Osteoblast (primary cell): ENCODE results near the gene GTPBP1. TPM values are rescaled to one million over a fixed set of nuclear protein-coding genes. Genes with fewer than 3 reads are reported as not detected.

ENCODE experiments used
- DNase-seq: peaks from one replicate; pipeline ENCODE4 v3.0.0; 2011; ENCODE audit warnings: low spot score, mixed read lengths; ENCODE audit not compliant: insufficient read length; ENCODE audit errors: missing footprints
- H2AFZ ChIP-seq: 2 replicates; pipeline ENCODE4 v1.6.0; 2011; ENCODE audit warnings: mild to moderate bottlenecking, low read length
- H3K27ac ChIP-seq: 2 replicates; pipeline ENCODE4 v1.5.1; 2011; ENCODE audit warnings: mild to moderate bottlenecking, low read depth, low read length, moderate library complexity
- H3K27me3 ChIP-seq: 2 replicates; pipeline ENCODE4 v1.6.0; 2012; ENCODE audit warnings: mild to moderate bottlenecking, control low read depth, inconsistent platforms, low read length, moderate library complexity; ENCODE audit not compliant: insufficient read depth
- H3K36me3 ChIP-seq: 2 replicates; pipeline ENCODE4 v1.5.1; 2011; ENCODE audit warnings: mild to moderate bottlenecking, low read length, control low read depth, moderate library complexity; ENCODE audit not compliant: insufficient read depth
- H3K4me1 ChIP-seq: 2 replicates; pipeline ENCODE4 v1.5.1; 2011; ENCODE audit warnings: mild to moderate bottlenecking, low read length, control low read depth, moderate library complexity; ENCODE audit not compliant: insufficient read depth
- H3K4me2 ChIP-seq: 2 replicates; pipeline ENCODE4 v1.6.0; 2011; ENCODE audit warnings: mild to moderate bottlenecking, low read length; ENCODE audit not compliant: insufficient read depth
- H3K4me3 ChIP-seq: fragments of 200-600 bp; sonication (generic); 3 replicates; pipeline ENCODE4 v1.5.1; 2012; ENCODE audit warnings: mild to moderate bottlenecking, low read length, inconsistent platforms; ENCODE audit not compliant: insufficient read depth
- H3K79me2 ChIP-seq: 2 replicates; pipeline ENCODE4 v1.6.0; 2012; ENCODE audit warnings: mild to moderate bottlenecking, low read length, control low read depth, inconsistent platforms; ENCODE audit not compliant: insufficient read depth
- H3K9me3 ChIP-seq: 2 replicates; pipeline ENCODE4 v1.5.1; 2011; ENCODE audit warnings: low read depth, low read length, control low read depth
- H4K20me1 ChIP-seq: 2 replicates; pipeline ENCODE4 v1.6.0; 2012; ENCODE audit warnings: mild to moderate bottlenecking, low read length, control low read depth; ENCODE audit not compliant: insufficient read depth
- total RNA-seq: library from RNA; depleted of rRNA; stranded (reverse); fragments of >200 nt; gene quantifications from 2 replicates; pipeline ENCODE4 v1.2.3, GENCODE V29; 2012
- TF ChIP-seq, protein P1 (sequence below): IDR thresholded peaks from 2 replicates; pipeline ENCODE4 v1.5.1; 2011; ENCODE audit warnings: mild to moderate bottlenecking, low read depth, low read length, moderate library complexity; ENCODE audit errors: extremely low read depth

GTPBP1 gene
- total RNA-seq, 1 donor = 34.7 TPM

DNA sequence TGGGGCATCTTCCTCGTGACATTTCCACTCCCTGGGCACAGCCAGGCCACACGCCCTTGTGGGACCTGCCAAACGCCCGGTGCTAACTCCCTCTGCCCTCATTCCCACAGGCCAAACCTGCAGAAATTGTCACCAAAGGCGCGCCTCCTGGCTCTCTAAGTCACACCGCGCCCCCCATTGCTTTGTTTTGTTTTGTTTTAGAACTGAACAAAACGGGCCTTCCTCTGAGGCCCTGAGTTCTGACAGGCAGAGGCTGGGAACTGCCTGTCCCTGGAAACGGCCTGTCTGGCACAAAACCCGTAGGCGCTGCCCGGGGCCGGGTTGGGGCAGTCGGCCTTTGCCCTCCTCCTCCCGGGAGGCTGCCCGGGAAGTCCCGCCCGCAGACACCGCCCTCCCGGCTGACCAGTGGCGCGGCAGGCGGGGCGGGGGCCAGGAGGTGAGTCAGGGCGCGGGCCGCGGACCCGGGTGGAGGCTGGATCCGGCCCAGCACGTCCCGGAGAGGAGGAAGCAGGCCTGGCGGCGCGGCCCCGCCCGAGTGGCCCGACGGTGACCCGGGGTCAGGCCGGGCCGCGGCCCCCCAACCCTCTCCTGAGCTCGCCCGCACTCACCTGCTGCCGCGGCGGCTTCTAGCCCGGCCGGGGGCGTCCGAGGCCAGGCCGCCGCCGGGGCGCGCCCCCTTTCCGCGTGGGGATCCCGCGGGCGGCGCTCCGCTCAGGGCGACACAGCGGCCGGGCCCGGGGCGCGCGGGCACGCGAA lies 49.6 kb downstream of the GTPBP1 start:
- H3K36me3 ChIP-seq = peaks cover 25% of the 10 kb centered on the region
- H3K27ac ChIP-seq = peak overlapping the region; percentile 92
- H4K20me1 ChIP-seq = no peaks in the 10 kb centered on the region
- H3K4me2 ChIP-seq = peak overlapping the region; percentile 95
- H3K27me3 ChIP-seq = no peaks in the 10 kb centered on the region
- H2AFZ ChIP-seq = peak overlapping the region; percentile 81
- H3K9me3 ChIP-seq = no peaks in the 10 kb centered on the region
- TF ChIP-seq, protein P1, sequence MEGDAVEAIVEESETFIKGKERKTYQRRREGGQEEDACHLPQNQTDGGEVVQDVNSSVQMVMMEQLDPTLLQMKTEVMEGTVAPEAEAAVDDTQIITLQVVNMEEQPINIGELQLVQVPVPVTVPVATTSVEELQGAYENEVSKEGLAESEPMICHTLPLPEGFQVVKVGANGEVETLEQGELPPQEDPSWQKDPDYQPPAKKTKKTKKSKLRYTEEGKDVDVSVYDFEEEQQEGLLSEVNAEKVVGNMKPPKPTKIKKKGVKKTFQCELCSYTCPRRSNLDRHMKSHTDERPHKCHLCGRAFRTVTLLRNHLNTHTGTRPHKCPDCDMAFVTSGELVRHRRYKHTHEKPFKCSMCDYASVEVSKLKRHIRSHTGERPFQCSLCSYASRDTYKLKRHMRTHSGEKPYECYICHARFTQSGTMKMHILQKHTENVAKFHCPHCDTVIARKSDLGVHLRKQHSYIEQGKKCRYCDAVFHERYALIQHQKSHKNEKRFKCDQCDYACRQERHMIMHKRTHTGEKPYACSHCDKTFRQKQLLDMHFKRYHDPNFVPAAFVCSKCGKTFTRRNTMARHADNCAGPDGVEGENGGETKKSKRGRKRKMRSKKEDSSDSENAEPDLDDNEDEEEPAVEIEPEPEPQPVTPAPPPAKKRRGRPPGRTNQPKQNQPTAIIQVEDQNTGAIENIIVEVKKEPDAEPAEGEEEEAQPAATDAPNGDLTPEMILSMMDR = no peak
- H3K79me2 ChIP-seq = peaks cover 30% of the 10 kb centered on the region
- DNase-seq = peak; percentile 100
- H3K4me1 ChIP-seq = peaks cover 19% of the 10 kb centered on the region
- H3K4me3 ChIP-seq = peak overlapping the region; percentile 81

DNA sequence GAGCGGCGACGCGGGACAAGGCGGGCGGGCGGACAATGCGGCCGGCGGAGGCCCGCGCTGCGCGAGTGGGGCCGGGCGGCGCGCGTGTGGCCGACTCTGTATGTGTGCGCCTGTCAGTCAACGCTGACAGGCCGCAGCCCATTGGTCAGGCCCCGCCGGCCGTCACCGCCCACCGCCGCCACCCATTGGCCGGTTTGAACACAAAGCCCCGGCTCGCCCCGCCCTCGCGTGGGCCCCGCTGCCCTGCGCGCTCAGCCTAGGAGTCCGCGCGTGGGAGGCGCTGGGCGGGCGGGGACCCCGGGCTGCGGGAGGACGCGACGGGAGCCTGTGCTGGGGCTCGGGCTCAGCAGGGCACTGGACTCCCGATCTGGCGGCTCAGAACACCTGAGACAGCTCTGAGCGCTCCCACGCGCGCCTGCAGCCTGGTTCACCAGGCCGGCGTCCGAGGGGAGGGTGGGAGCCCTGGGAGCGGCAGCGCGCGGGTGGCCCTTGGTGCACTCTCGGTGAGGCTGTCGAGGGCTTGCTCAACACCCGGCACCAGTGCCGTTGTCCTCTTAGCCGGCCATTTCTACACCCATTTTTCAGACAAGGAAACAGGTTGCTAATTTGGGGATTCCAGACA lies 50.3 kb downstream of the GTPBP1 start, which contains the start of gene SUN2:
TSS of gene SUN2 (minus strand) at position 88 of the 622 bp plus-strand sequence. CDS start 3,370 bp downstream, outside the sequence.
- H3K4me3 ChIP-seq = peak within 1 kb of the TSS; percentile 81
- peak within 1 kb of the TSS; percentile 83 for H2AFZ ChIP-seq
- TF ChIP-seq, protein P1 = no peak
- H3K27me3 ChIP-seq = no peaks in the 10 kb centered on the region
- H3K79me2 ChIP-seq = peaks cover 30% of the 10 kb centered on the region
- peak; percentile 100 for DNase-seq
- H3K27ac ChIP-seq = peak within 1 kb of the TSS; percentile 92
- H3K9me3 ChIP-seq = no peaks in the 10 kb centered on the region
- H3K4me2 ChIP-seq = peak within 1 kb of the TSS; percentile 95
- H3K4me1 ChIP-seq = peaks cover 19% of the 10 kb centered on the region
- peaks cover 18% of the 10 kb centered on the region for H3K36me3 ChIP-seq
- no peaks in the 10 kb centered on the region for H4K20me1 ChIP-seq

DNA sequence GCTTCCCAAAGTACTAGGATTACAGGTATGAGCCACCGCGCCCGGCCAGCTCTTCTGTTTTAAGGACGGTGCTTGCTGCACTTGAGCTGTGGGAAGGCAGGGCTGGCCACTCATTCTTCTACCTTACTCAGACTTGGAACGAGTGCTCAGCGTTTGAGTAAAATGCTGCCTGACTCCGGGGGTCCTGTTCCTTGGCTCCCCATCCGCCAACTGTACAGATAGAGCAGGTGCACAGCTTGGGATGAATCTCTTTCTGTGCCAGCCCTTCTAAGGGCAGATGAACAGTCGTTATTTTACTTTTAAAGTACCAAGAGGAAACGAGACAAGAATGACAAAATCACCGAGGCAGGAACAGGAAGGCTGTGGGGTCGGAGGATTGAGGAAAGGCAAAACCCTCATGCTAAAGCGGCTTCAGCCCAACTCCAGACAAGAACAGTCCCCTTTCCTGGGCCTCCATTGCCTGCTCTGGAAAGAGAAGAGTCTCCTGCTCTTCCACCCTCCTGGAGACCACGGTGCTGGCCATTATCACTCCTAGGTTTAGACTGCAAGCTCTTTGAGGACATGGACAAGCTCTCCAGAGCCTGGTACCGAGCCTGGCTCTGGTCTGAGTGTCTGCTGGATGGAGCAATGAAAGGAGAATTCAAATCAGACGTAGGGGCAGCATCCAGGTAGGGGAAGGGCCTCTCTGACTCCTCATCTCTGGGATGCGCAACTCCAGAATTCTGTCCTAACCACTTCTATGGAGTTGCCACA lies 51.1 kb downstream of the GTPBP1 start:
- Histone ChIP-seq H3K36me3 (peaks cover 12% of the 10 kb centered on the region), H3K79me2 (peaks cover 26% of the 10 kb centered on the region), H3K4me2 (peak overlapping the region; percentile 95), H3K4me3 (no peak overlapping the region), H3K27ac (no peak overlapping the region), H3K9me3 (no peaks in the 10 kb centered on the region), H3K4me1 (peaks cover 19% of the 10 kb centered on the region), H4K20me1 (no peaks in the 10 kb centered on the region), H2AFZ (peak overlapping the region; percentile 83), H3K27me3 (no peaks in the 10 kb centered on the region)
- no peak for DNase-seq
- TF ChIP-seq, protein P1 = no peak

DNA sequence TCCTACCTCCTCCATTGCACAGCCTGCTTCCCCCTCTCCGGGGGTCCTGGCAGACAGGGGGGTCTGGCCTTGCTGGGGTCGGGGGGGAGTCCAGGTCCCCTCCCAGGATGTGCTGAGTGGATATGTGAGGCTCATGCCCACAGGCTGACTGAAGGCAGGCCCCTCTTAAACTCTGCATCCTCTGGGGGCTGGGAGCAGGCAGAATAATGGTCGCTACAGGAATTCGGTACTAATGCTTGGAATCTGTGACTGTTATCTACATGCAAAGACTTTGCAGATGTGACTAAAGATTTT lies 51.7 kb downstream of the GTPBP1 start:
- H3K4me3 ChIP-seq = no peak overlapping the region
- no peaks in the 10 kb centered on the region for H4K20me1 ChIP-seq
- peaks cover 21% of the 10 kb centered on the region for H3K79me2 ChIP-seq
- peaks cover 19% of the 10 kb centered on the region for H3K4me1 ChIP-seq
- TF ChIP-seq, protein P1 = no peak
- H3K9me3 ChIP-seq = no peaks in the 10 kb centered on the region
- H3K27ac ChIP-seq = no peak overlapping the region
- no peaks in the 10 kb centered on the region for H3K27me3 ChIP-seq
- no peak overlapping the region for H2AFZ ChIP-seq
- H3K36me3 ChIP-seq = peaks cover 6% of the 10 kb centered on the region
- H3K4me2 ChIP-seq = peak overlapping the region; percentile 95
- DNase-seq = no peak
